Islet precursor cell (in vitro differentiated cells): ENCODE results near the gene CARD9.
"Not testable (repeated sequence)": the region's sequence is repeated elsewhere in the genome, so short reads cannot be mapped to it uniquely, and the experiment has no call there.

Experiments used
- DNase-seq: peaks from one replicate; pipeline ENCODE4 v3.0.0-alpha.2; 2018

Gene CARD9, protein sequence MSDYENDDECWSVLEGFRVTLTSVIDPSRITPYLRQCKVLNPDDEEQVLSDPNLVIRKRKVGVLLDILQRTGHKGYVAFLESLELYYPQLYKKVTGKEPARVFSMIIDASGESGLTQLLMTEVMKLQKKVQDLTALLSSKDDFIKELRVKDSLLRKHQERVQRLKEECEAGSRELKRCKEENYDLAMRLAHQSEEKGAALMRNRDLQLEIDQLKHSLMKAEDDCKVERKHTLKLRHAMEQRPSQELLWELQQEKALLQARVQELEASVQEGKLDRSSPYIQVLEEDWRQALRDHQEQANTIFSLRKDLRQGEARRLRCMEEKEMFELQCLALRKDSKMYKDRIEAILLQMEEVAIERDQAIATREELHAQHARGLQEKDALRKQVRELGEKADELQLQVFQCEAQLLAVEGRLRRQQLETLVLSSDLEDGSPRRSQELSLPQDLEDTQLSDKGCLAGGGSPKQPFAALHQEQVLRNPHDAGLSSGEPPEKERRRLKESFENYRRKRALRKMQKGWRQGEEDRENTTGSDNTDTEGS

DNA sequence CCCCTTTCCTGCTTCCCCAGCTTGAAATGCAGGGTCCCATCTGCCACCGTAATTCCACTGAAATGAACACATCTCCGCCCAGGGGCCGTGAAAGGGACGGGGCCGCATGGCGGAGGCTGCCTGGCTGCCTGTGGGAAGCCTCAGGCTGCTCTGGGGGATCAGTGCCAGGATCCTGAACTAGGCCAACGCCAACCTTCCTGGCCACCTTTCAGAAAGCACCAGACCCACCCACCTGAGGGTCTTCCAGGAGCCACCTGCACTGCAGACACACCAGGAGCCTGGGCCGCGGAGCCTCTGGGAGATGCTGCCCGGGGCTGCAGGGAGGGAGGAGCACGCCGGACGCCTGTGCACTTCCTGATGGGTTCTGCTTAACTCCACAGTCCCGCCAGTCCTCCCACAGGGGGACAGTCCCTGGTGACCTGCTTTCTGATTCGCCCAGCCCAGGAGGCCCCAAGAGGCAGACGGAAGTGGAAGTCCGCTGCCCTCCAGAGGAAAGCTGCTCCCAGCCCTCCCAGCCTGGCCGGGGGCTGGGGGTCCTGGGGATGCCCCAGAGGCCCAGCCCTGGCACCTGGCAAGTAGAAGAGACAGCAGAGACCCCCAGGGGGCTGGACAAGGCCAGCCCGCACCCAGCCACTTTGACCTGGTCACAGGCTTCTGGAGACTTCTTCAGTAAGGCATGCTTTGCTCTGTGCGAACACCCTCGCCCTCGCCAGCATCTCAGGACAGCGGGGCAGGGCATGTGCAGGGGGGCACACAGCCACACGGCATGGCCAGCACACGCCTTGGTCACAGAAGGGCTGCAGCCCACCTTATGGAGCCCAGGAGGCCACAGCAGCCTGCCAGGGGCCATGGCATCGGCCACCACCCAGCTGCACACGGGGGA lies at the start of gene CARD9:
TSS of gene CARD9 (minus strand) at position 370 of the 883 bp plus-strand sequence. CDS start 1,591 bp downstream, outside the sequence.
- DNase-seq = no peak

DNA sequence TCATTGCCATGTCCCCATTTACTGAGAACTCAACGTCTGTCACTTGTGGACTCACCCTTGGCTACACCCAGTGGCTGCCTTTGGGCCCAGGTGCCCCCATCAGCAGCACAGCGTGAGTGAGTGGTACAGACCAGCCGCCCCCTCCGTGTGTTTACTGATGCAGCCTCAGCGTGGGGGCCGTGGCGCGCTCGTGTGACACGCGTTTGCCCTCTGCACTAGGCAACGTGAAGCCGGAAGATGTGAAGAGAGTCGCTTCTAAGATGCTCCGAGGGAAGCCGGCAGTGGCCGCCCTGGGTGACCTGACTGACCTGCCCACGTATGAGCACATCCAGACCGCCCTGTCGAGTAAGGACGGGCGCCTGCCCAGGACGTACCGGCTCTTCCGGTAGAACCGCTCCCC lies 49.4 kb upstream of the CARD9 start:
- DNase-seq = no peak

DNA sequence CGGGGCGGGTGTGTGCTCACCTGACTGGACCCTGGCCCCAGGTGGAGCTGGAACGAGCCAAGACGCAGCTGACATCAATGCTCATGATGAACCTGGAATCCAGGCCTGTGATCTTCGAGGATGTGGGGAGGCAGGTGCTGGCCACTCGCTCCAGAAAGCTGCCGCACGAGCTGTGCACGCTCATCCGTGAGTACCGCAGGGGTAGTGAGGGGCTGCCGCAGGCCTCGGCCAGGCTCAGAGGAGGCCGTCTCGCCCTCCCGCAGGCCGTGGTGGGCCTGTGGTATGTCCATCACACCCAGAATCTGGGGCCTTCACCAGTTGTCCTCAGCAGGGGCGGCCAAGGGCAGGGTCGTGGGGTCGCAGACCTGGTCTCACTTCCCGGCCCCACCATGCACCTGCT lies 48.3 kb upstream of the CARD9 start:
- no peak for DNase-seq

DNA sequence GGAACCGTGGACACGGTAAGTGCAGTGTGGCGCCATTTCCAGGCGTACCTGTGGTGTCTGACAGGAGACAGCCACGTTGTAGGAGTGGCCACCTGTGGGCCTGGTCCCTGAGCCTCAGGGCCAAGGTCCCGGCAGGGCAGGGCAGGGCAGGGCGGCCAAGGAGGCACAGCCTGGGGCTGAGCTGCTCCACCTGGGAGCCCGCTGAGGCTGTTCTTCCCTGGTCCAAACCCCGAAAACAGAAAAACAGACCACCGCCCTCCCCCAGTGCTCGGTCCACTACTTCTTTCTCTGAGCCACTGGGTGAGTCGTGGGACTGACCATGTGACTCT lies 45.6 kb upstream of the CARD9 start:
- no peak for DNase-seq

DNA sequence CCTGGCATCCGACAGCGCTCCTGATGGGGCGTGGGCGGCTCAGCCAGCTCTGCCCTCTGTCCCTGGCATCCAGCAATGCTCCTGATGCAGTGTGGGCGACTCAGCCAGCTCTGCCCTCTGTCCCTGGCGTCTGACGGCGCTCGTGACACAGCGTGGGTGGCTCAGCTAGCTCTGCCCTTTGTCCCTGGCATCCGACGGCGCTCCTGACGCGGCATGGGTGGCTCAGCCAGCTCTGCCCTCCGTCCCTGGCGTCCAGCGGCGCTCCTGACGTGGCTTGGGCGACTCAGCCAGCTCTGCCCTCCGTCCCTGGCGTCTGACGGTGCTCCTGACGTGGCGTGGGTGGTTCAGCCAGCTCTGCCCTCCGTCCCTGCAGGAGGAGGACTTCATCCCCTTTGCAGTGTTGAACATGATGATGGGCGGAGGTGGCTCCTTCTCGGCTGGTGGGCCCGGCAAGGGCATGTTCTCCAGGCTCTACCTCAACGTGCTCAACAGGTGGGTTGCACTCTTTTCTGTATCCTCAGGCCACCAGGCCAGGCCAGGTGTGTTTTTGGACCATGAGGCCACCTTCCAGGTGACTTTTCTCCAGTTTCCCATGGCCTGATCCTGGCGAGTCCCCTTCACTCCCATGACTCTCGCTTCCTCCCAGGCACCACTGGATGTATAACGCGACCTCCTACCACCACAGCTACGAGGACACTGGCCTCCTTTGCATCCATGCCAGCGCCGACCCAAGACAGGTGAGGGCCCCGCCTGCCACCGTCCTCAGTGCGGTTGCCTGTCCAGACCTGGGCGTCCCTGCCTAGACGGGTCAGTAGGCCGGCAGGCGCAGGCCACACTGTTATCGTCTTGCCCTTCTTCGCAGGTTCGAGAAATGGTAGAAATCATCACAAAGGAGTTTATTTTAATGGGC lies 45.0 kb upstream of the CARD9 start:
- no peak for DNase-seq

DNA sequence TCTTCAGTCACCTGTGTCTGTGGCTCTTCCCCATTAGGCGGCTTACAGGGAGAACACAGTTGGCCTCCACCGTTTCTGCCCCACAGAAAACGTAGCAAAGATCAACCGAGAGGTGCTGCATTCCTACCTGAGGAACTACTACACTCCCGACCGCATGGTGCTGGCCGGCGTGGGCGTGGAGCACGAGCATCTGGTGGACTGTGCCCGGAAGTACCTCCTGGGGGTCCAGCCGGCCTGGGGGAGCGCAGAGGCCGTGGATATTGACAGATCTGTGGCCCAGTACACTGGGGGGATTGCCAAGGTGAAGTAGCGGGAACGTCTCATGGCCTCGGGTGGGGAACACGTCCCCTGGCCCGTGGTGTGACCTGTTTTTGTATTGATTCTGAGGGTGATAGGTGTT lies 43.4 kb upstream of the CARD9 start:
- DNase-seq = no peak

DNA sequence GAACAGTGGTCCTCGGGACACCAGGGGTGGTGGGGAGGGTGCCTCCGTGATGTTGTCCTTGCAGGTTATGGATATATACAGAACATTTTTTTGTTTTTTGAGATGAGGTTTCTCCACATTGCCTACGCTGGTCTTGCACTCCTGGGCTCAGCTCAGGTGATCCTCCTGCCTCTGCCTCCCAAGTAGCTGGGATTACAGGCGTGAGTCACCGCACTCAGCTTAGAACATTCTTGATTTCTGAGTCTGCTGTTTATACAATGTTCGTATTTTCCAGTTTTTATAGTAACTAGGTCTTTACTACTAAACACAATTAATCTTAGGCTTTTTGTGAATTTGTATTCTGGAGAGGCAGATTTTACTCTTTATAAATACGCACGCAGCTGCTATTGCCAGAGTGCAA lies 43.0 kb upstream of the CARD9 start:
- DNase-seq = no peak

DNA sequence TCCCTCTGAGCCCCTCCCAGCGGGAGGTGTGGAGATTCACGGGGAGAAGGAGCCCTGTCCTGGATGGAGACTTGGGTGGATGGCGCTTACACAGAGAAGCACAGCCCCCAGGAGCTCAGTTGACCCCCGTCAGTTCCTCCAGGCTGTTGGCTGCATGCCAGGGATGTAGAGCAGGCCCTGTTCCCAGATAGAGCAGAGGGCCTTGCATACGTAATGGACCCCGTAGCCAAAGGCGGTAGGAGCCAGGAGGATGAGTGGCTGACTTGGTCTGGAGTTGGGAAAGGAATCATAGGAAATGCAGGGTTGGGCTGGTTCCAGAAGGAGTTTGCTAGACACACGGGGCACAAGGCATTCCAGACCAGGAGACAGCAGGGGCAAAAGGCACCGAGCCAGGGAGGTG lies 39.5 kb upstream of the CARD9 start:
- DNase-seq = no peak

DNA sequence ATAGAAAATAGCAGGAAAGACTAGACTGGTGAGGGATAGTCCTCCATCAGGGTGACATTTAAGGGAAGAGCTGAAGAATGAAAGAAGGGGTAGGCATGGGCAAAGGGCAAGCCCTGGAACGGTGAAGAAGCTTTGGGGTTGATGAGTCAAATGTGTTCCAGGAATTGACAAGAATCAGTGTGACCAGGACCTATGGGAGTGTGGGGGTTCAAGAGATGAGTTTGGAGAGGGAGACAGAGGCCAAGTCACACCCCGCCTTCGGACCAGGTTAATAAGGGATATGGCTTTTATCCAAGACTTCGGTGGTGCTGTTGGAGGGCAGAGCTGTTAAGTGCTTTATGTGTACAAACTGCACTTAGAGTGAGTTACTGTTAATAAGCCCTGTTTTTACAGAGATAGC lies 37.9 kb upstream of the CARD9 start:
- DNase-seq = no peak

DNA sequence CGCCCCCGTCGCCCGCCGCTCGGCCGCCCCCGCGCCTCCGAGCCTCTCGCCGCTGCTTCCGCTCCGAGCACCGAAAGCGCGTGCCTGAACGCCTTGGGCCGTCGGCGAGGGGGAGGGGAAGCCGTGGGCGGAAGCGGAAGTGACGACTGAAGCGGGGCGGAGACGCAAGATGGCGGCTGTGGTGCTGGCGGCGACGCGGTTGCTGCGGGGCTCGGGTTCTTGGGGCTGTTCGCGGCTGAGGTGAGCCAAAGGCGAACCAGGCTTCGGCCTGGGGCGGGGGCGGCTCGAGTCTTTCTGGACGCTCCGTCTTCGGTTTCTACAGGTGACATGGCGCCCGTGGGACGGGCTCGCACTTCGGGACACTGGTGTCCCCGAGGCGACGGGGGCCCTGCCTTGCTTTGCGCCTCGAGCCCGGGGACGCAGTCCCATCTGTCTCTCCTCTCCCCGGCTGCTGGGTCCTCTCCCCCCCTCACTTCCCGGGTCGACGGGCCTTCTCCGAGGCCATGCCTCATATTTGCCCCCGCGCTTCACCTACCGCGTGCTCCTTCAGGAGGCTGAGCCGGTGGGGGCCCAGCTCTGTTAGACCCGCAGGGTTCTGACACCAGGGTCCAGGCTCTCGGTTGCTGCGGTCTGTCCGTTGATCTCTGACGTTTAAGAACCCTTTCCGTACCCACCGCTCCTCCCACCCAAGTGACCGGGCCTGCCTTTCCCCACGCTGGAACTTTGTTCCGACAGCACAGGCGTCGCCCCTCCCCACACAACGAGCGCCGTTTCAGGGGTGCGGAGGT lies 37.2 kb upstream of the CARD9 start, which contains the start of the genes ENTR1 and PMPCA:
TSS of gene ENTR1 (minus strand) at position 115 of the 788 bp plus-strand sequence. CDS start 217 bp downstream, outside the sequence.
TSS of gene PMPCA (plus strand) at position 159 of the 788 bp plus-strand sequence. CDS start at position 170, 11 bp downstream.
- DNase-seq = peak; percentile 92

DNA sequence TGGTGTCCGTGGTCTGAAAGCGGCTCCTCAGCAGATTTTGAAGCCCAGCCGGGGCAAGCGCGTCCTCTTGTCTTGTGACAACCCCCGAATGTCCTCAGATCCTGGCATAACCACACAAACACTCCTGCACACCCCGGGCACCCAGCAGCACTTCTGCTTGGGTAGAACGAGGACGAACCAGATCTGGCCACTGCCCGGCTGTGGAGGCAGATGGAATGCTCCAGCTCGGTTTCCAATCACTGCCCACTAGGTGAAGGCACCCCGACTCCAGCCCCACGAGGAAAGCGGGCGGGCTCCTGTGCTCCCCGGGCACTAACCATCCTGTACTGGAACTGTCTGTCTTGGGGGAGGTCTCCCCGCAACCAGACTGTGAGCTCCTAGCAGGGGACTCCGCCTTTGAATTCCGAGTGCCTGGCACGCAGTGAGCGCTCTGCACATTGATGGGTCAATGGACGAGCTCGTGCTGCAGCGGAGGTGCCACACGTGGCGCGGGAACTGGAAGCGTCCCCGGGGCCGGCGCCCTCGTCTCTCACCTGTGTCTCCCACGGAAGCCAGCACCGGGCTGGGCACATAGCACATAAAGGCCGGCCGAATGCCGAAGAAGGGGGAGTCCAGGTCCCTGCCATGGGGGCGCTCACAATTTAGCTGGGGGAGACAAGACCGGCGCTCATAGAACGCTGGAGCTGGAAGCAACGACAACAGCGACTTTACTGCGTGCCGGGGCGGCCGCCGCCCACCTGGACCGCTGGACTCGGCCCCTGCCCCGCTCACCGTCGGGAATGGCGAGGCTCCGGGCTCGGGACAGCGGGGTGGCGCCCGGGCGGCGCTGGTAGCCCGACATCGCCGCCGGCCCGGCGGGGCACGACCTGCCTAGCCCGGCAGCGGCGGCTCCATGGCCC lies 36.3 kb upstream of the CARD9 start:
- peak; percentile 62 for DNase-seq

DNA sequence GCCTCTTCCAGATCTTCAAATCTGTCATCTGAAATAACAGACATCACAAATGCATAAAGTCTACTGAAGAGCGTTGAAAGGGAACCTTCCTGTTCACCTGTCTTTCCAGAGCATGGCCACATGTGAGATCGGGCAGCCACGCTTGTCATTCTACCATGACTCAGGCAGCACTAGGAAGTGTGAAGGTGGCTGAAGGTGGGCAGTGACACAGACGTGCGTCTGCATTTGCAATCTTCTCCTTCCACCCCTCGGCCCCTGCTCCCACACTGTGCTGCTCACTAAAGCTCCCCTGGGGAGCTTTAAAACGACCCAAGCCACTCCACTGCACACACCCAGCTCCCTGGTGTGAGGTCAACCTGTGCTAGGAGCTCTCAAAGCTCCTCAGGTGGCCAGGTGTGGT lies 34.4 kb upstream of the CARD9 start:
- DNase-seq = no peak

DNA sequence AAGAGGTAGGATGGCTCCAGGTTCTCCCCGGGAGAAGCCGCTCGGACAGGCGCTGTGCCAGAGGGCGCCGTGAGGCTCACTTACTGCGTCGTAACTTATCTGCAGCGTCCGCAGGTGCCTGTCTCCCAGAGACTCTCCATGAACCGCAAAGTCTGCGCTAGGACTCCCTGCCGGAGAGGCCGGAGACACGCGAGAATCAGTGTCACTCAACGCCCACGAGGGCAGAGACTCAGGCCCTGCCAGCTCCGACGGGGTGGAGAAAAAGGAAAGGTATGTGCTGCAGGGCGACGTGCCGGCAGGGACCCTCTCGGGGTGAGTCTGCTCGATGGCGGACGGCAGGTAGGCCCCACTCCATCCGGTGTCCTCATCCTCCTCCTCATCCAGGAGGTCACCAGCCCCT lies 33.6 kb upstream of the CARD9 start:
- not testable (repeated sequence) for DNase-seq

DNA sequence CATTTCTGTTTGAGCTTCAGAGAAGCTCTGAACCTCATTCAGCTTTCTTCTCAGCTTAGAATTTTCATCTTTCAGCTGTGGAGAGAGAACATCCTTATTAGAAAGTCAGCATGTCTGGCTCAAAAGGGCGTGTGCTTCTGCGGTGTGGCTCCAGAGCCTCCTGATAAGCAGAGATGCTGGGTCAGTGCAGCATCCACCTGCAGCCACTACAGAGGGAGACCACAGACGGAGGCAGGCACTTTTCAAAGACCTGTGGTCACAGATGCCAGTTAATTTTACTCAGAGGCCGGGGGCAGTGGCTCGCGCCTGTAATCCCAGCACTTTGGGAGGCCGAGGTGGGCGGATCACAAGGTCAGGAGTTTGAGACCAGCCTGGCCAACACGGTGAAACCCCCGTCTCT lies 32.4 kb upstream of the CARD9 start:
- not testable (repeated sequence) for DNase-seq

DNA sequence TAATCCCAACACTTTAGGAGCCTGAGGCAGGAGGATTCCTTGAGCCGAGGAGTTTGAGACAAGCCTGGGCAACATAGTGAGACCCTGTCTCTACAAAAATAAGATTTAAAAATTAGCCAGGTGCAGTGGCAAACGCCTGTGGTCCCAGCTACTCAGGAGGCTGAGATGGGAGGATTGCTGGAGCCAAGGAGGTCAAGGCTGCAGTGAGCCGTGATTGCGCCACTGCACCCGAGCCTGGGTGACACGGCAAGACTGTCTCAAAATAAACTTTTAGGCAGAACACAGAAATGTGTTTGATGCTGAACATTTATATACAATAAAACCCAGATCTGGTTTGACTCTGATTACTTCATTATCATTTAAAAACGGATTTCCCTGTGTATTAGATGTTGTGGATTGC lies 32.0 kb upstream of the CARD9 start:
- DNase-seq = no peak

DNA sequence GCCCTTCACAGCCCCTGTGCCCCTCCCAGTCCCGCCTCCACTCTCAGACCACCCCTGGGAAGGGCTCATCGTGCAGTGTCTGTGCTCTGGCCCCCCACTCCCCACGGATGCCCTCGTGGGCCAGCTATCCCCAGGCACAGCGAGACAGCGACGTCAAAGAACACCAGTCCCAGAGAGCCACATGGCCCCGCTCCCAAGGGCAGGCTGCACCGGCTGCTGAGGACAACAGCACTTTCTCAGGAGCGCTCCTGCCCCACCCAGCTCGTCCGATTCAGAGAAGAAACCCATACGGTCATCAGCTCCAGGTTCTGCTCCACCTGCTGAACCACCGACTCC lies 31.3 kb upstream of the CARD9 start:
- no peak for DNase-seq

DNA sequence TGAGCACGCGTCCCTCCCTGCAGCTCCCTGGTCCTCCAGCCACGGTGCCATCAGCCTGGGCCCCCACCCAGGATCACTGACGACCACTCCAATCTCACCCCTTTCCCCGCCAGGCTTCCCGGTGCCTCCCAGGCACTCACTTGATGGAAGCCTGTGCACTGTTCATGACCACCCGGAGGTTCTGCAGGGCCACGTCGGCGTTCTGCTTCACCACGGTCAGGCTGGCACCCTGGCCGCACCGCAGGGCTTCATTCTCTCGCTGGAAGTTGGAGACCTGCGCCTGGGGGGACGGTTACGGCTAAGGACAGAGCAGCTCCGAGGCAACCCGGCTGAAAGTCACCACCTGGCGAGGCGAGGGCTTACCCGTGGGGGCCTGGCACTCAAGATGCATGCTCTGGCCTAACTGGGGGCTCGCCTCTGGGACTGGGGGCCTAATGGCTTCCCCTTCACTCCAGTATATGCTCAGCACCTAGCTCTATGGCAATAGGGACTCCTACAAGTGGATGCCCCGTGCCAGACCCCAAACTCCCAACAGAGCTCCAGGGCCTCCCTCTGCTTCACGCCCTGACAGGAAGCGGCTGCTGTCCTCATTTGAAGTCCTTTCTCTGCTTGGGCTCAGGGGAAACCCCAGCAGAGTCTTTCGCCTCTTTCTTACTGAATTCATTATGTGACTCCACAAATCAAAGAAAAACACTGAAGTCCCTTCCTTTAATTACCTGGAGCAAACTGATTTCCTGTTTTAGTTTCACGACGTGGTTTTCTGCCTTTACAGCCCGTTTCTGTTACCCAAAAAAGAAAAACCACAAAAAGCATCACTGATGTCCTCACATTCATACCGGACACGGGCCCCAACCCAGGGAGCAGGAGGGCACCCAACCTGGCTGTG lies 30.7 kb upstream of the CARD9 start:
- no peak for DNase-seq

DNA sequence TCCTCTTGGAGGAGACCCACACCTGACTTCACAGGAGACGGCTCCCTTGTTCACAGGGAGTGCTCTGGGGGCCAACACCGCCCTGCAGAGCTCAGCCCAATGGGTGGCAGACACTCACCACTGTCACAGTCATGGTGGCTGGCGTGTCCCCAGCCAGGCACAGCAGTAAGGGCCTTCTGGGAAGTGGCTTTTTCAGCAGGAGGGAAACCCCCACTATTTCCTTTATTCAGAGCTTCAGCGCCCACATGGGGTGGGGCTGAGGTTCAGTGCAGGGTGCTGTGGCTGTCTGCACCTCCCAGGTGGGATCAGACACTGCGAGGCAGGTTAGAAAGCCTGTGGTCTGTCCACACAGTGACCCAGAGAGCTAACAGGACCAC lies 30.1 kb upstream of the CARD9 start:
- DNase-seq = no peak

DNA sequence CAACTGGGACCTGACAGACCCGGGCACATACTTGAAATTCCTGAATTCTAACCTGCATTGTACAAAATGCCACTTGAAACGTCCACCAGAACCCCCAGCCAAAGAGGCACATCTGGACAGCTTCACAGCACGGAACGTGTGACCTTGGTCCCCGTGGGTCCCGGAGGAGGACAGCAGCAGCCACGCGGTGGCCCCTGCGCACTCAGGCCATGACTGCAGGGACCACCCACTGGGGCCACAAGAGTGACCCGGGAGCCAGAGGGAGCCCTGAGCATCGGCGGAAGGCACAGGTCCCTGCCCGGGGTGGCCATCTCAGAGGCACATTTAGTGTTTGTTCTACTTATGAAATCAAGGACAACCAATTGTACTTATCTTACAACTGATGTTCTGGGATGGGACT lies 28.6 kb upstream of the CARD9 start:
- no peak for DNase-seq
